ENCODE results near the gene ALKBH1. TPM values are rescaled to one million over a fixed set of nuclear protein-coding genes. Genes with fewer than 3 reads are reported as not detected.

The ALKBH1 gene
- total and polyA plus RNA-seq, 2 donors (not counting 1 experiment from before 2014, with no cell fraction given) = 11.5 to 12.1 TPM

DNA sequence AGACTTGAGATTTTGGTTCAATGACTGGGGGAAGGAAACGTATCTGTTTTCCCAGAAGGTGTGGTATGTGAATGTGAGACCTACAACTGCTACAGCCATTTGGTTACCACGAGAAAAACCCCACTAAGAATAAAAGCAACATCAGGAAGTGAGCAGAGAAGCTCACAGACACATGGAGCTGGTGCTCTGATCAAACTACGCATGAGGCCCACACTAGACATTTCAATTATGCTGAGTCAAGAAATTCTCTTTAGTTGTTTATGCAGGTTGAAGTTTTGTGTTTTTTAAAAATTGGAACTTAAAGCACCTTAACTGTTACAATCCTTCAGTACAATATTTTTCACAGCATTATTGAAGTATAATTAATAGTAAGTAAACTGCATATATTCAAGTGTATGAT, 82.5 kb downstream of the ALKBH1 start:
- Histone ChIP-seq H3K27me3 (ENCODE audit: control insufficient read depth, insufficient read depth, low read length) (no peaks in the 10 kb centered on the region), H3K4me3 (replicated peaks in 1 of 4; ENCODE audit: control extremely low read depth in 1 of 4, insufficient read depth in 1 of 4, low read depth in 3 of 4, low read length in 4 of 4) (no peak overlapping the region), H3K9me3 (ENCODE audit: control insufficient read depth, insufficient read depth, low read depth, low read length) (no peaks in the 10 kb centered on the region), H2AFZ (ENCODE audit: low read length) (no peak overlapping the region), H3K27ac (ENCODE audit: insufficient read depth, low read length) (no peak overlapping the region), H3K36me3 (ENCODE audit: control insufficient read depth, insufficient read depth, low read length) (no peaks in the 10 kb centered on the region), H4K20me1 (ENCODE audit: control insufficient read depth, extremely low read depth, insufficient read depth, low read length) (no peaks in the 10 kb centered on the region), H3K9ac (ENCODE audit: insufficient read depth, low read length) (no peak overlapping the region), H3K4me1 (ENCODE audit: control insufficient read depth, extremely low read depth, insufficient read depth, low read length) (no peaks in the 10 kb centered on the region), H3K79me2 (ENCODE audit: control insufficient read depth, insufficient read depth, low read length) (no peaks in the 10 kb centered on the region), H3K4me2 (ENCODE audit: extremely low read depth, insufficient read depth, low read length) (no peak overlapping the region)
- no peak for DNase-seq (ENCODE audit: low read depth in 2 of 2)
- no peak for TF ChIP-seq EZH2 (IDR thresholded peaks at IDR 0.05; ENCODE audit: low read length, missing control alignments)
- TF ChIP-seq, protein P1, sequence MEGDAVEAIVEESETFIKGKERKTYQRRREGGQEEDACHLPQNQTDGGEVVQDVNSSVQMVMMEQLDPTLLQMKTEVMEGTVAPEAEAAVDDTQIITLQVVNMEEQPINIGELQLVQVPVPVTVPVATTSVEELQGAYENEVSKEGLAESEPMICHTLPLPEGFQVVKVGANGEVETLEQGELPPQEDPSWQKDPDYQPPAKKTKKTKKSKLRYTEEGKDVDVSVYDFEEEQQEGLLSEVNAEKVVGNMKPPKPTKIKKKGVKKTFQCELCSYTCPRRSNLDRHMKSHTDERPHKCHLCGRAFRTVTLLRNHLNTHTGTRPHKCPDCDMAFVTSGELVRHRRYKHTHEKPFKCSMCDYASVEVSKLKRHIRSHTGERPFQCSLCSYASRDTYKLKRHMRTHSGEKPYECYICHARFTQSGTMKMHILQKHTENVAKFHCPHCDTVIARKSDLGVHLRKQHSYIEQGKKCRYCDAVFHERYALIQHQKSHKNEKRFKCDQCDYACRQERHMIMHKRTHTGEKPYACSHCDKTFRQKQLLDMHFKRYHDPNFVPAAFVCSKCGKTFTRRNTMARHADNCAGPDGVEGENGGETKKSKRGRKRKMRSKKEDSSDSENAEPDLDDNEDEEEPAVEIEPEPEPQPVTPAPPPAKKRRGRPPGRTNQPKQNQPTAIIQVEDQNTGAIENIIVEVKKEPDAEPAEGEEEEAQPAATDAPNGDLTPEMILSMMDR (conservative IDR thresholded peaks at IDR 0.05 in 1 of 2, IDR thresholded peaks at IDR 0.05 in 1 of 2; ENCODE audit: low read depth in 1 of 2, low read length in 2 of 2) = no peak

- Histone ChIP-seq H3K4me1 (ENCODE audit: control insufficient read depth, extremely low read depth, insufficient read depth, low read length) (no peaks in the 10 kb centered on the region), H3K79me2 (ENCODE audit: control insufficient read depth, insufficient read depth, low read length) (no peaks in the 10 kb centered on the region), H3K4me3 (replicated peaks in 1 of 4; ENCODE audit: control extremely low read depth in 1 of 4, insufficient read depth in 1 of 4, low read depth in 3 of 4, low read length in 4 of 4) (no peak overlapping the region), H4K20me1 (ENCODE audit: control insufficient read depth, extremely low read depth, insufficient read depth, low read length) (no peaks in the 10 kb centered on the region), H3K36me3 (ENCODE audit: control insufficient read depth, insufficient read depth, low read length) (no peaks in the 10 kb centered on the region), H3K27ac (ENCODE audit: insufficient read depth, low read length) (no peak overlapping the region), H3K9me3 (ENCODE audit: control insufficient read depth, insufficient read depth, low read depth, low read length) (no peaks in the 10 kb centered on the region), H3K9ac (ENCODE audit: insufficient read depth, low read length) (no peak overlapping the region), H3K4me2 (ENCODE audit: extremely low read depth, insufficient read depth, low read length) (no peak overlapping the region), H3K27me3 (ENCODE audit: control insufficient read depth, insufficient read depth, low read length) (no peaks in the 10 kb centered on the region), H2AFZ (ENCODE audit: low read length) (no peak overlapping the region)
- TF ChIP-seq, protein P1 (conservative IDR thresholded peaks at IDR 0.05 in 1 of 2, IDR thresholded peaks at IDR 0.05 in 1 of 2; ENCODE audit: low read depth in 1 of 2, low read length in 2 of 2) = no peak
- TF ChIP-seq EZH2 (IDR thresholded peaks at IDR 0.05; ENCODE audit: low read length, missing control alignments) = no peak
- no peak for DNase-seq (ENCODE audit: low read depth in 2 of 2)
These were observed 84.6 kb downstream of the ALKBH1 start for GRCh38 chr14:77623201-77623600.

Other genes starting within 250 kb of the ALKBH1 start
- gene AHSA1, start 249.9 kb downstream of the ALKBH1 start, total RNA-seq = 60.3 and 71.1 TPM in 2 replicates
- gene AHSA1, start 249.9 kb downstream of the ALKBH1 start, polyA plus RNA-seq = 187 and 189 TPM in 2 replicates
- not detected in 2 replicates for gene ISM2, start 209.2 kb downstream of the ALKBH1 start, total RNA-seq
- gene ISM2, start 209.2 kb downstream of the ALKBH1 start, polyA plus RNA-seq = 0.01 TPM in 1 of 2 replicates, not detected in the other
- gene SPTLC2, start 91.4 kb downstream of the ALKBH1 start, total RNA-seq = 16.9 and 22.8 TPM in 2 replicates
- 23.7 and 25.9 TPM in 2 replicates for gene SPTLC2, start 91.4 kb downstream of the ALKBH1 start, polyA plus RNA-seq
- gene SLIRP, start 80 bp upstream of the ALKBH1 start, total RNA-seq = 117 TPM in 2 replicates
- 155 and 213 TPM in 2 replicates for gene SLIRP, start 80 bp upstream of the ALKBH1 start, polyA plus RNA-seq
- 52.6 and 57.0 TPM in 2 replicates for gene SNW1, start 53.1 kb upstream of the ALKBH1 start, total RNA-seq
- gene SNW1, start 53.1 kb upstream of the ALKBH1 start, polyA plus RNA-seq = 59.1 and 60.2 TPM in 2 replicates
- gene ADCK1, start 92.1 kb upstream of the ALKBH1 start, total RNA-seq = 4.6 and 5.4 TPM in 2 replicates
- 4.8 and 5.4 TPM in 2 replicates for gene ADCK1, start 92.1 kb upstream of the ALKBH1 start, polyA plus RNA-seq